ENCODE measurements around the gene PDE6B. TPM values are rescaled to one million over a fixed set of nuclear protein-coding genes. Genes with fewer than 3 reads are reported as not detected.
A peak's percentile ranks its signal among the peaks of the same experiment; 100 is the strongest.

Gene PDE6B
- total and polyA plus RNA-seq, 2 of the 13 experiments (the other 11 are each of a cell fraction or from before 2014, with no cell fraction given) = 0.38 to 0.40 TPM

DNA sequence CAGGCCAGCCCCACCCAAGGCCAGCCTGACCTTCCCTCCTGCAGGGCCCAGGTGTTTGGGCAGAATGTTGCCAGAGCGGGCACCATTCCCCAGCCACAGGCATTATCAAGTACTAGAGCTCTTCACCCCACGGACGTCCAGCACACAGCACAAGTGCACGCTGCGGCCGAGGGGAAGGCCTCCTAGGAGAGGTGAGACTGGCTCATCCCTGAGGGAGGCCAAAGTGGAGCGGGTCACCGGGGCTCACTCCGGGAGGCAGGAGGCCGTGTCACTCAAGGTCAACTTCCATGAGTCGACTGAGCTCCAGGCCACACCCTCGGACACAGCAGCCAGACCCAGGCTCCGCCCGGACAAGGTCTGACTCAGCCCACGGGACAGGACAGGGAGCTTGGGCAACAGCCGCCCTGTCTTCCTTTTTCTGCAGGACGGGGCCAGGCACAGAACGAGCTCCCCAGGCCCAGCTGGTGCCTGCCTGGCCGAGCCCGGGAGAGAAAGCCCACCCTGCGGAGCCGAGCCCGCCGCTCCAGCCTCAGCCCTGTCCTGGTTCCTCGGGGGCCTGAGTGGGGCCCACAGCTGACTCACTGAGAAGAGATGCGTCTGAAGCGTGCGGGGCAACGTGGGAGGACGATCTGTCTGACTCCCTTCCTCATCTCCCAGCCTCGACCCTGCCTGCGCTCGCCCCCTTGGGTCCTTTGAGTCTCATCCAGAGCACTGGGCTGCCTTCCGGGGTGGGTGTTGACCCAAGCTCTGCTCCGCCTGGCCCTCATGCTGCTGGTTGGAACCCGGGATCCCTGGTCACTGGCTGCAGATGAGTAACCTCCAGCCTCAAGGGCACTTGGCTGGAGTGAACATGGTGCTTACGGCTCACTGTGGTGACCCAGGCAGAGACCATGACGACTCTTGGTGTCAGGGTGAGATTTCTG lies 61.9 kb downstream of the PDE6B start (continued):
- TF ChIP-seq ZNF263 (CRISPR knock-in tag; IDR thresholded peaks at IDR 0.05) = peak; percentile 66
- no peak for TF ChIP-seq PAX8 (CRISPR knock-in tag; IDR thresholded peaks at IDR 0.05; ENCODE audit: borderline replicate concordance)

DNA sequence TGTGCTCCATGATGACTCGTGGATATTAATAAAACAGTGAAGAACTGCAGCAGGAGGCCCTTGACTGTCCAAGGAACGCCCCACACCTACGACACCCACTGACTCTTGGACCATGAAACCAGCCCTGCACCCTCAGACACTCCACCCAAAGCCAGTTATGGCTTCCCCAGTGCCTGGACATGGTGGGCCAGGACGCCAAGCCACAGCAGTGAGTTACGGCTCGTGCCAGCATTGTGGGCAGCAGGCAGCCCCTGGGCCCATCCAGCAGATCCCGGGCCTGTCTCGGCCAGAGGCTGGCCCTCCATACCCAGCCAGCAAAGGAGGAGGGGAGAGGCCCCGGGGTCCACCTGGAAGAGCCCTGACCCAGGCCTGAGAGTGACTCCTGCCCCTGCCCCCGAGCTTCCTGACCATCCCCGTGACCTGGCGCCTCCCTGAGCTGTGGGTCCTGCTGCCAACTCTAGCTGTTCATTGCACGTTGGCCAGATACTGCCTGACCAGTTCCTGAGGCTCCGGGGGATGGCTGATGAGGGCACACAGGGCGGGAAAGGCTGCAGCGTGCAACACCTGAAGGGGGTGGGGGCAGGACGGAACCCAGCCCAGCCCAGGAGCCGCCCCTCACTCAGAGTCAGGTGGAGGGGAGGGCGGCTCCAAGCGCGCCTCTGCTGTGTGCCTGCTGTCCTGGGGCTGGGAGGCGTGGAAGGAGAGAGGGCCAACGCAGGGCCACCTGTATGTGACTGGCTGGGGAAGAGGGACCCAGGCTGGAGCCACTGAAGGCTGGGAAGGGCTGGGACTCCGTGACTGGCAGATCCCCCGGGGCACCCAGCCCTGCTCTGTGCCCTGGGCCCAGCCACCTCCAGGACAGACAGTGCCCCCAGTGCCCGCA lies 62.8 kb downstream of the PDE6B start:
- 0 out of 2 replicates have a peak, but pooled peaks have one; percentile 15 for TF ChIP-seq CENPT (CRISPR knock-in tag; IDR thresholded peaks at IDR 0.05; ENCODE audit: low read depth)
- TF ChIP-seq SP2 (CRISPR knock-in tag; IDR thresholded peaks at IDR 0.05) = 0 out of 2 replicates have a peak, but pooled peaks have one; percentile 26
- no peak for TF ChIP-seq ZNF883 (CRISPR knock-in tag; IDR thresholded peaks at IDR 0.05; ENCODE audit: not compliant biosample characterization)
- TF ChIP-seq ZNF660 (CRISPR knock-in tag; IDR thresholded peaks at IDR 0.05; ENCODE audit: borderline replicate concordance, low read depth) = no peak
- TF ChIP-seq MAZ (IDR thresholded peaks at IDR 0.05; ENCODE audit: borderline replicate concordance, low read depth, low read length) = no peak; the same call in 1 of the 2 replicates
- TF ChIP-seq MAZ (CRISPR knock-in tag; IDR thresholded peaks at IDR 0.05; ENCODE audit: low read depth) = peak; percentile 31; the same call in 1 of the 2 replicates
- TF ChIP-seq MYC (CRISPR knock-in tag; IDR thresholded peaks at IDR 0.05; ENCODE audit: borderline replicate concordance) = no peak
- 0 out of 2 replicates have a peak, but pooled peaks have one; percentile 8 for TF ChIP-seq ZBTB21 (CRISPR knock-in tag; IDR thresholded peaks at IDR 0.05)
- peak; percentile 53; the same call in 1 of the 2 replicates for TF ChIP-seq EED (CRISPR knock-in tag; IDR thresholded peaks at IDR 0.05)
- TF ChIP-seq HOXA9 (CRISPR knock-in tag; IDR thresholded peaks at IDR 0.05; ENCODE audit: borderline replicate concordance) = 0 out of 2 replicates have a peak, but pooled peaks have one; percentile 27
- TF ChIP-seq TGIF2 (CRISPR knock-in tag; IDR thresholded peaks at IDR 0.05) = no peak
- FAIRE-seq (no peak), ATAC-seq (no peak), DNase-seq (ENCODE audit: low spot score) (no peak)
- Histone ChIP-seq H3K4me3 (replicated peaks in 1 of 3; ENCODE audit: insufficient read depth in 1 of 3, low read depth in 2 of 3, low read length in 3 of 3) (peak overlapping the region in 2 of 3 experiments; percentile 63 to 71; a peak in 4 of 6 replicates), H3K9ac (ENCODE audit: insufficient read depth, low read depth, low read length) (no peak overlapping the region; the same call in 1 of the 2 replicates), H3K27me3 (ENCODE audit: control insufficient read depth in 1 of 2, insufficient read depth in 2 of 2, low read length in 2 of 2) (peaks cover 1 to 12% of the 10 kb centered on the region in 2 experiments; a peak in 3 of 5 replicates), H4K20me1 (ENCODE audit: insufficient read depth, low read length) (no peaks in the 10 kb centered on the region), H3K79me2 (ENCODE audit: insufficient read depth, low read length) (no peaks in the 10 kb centered on the region), H2AFZ (ENCODE audit: low read length) (no peak overlapping the region), H3K27ac (ENCODE audit: extremely low read length, insufficient read depth, low read length) (no peak overlapping the region), H3K36me3 (replicated peaks in 1 of 2; ENCODE audit: control insufficient read depth in 1 of 2, insufficient read depth in 2 of 2, low read length in 2 of 2) (no peaks in the 10 kb centered on the region), H3K4me1 (ENCODE audit: insufficient read depth, low read length) (peaks cover 79% of the 10 kb centered on the region), H3K9me3 (ENCODE audit: low read length) (no peaks in the 10 kb centered on the region), H3K4me2 (ENCODE audit: low read depth, low read length) (peak overlapping the region; percentile 97)
- intact Hi-C loops (cut with micrococcal nuclease; ENCODE audit: unreplicated experiment) = loop anchor here (2.0 to 5.0 kb wide), 2 partner anchors 17 to 34 kb away; partner anchors contain the start of gene PCGF3
- 84% methylated on average over 6 of the region's 26 CpGs for WGBS (ENCODE audit: low lambda C conversion rate)
- in situ Hi-C loops (cut with HindIII; ENCODE audit: extremely low pct_ligation_motif_present, low pct_unique_long_range_greater_than_20kb) = no loop called here
- BruUV-seq (replicated peaks) = no TSS peak
- ChIA-PET CTCF (ENCODE audit: low intra/inter-chr PET ratio, low total read pairs) (no interaction called here), POLR2A (interaction anchor here (1.4 to 1.5 kb wide), 3 partner anchors 9 to 12 kb away, joined by 7 to 15 read pairs (median 8); no protein-coding TSS in a partner anchor)
